ENCODE data around the gene ESYT1.

DNA sequence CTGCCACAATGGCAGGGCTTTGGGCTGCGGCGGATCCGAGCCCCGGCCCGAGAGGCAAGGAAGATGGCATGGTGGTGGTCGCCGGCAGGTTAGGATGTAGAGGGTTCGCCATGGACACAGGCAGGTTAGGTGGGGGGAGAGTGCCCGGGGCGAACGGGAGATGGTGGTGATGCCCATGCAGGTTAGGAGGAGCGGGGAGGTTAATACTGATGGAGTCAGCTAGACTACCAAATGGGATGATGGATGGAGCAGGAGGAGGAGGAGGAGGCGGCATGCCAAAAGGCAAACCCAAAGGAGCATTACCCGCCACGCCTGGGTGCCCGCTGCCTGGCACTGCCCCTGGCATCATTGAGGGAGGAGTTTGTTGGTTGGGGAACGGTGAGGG lies 36.3 kb downstream of the ESYT1 start:
- TF ChIP-seq, protein P1, sequence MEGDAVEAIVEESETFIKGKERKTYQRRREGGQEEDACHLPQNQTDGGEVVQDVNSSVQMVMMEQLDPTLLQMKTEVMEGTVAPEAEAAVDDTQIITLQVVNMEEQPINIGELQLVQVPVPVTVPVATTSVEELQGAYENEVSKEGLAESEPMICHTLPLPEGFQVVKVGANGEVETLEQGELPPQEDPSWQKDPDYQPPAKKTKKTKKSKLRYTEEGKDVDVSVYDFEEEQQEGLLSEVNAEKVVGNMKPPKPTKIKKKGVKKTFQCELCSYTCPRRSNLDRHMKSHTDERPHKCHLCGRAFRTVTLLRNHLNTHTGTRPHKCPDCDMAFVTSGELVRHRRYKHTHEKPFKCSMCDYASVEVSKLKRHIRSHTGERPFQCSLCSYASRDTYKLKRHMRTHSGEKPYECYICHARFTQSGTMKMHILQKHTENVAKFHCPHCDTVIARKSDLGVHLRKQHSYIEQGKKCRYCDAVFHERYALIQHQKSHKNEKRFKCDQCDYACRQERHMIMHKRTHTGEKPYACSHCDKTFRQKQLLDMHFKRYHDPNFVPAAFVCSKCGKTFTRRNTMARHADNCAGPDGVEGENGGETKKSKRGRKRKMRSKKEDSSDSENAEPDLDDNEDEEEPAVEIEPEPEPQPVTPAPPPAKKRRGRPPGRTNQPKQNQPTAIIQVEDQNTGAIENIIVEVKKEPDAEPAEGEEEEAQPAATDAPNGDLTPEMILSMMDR (IDR thresholded peaks at IDR 0.05) = no peak
- TF ChIP-seq POLR2AphosphoS5 (IDR thresholded peaks at IDR 0.05) (peak; percentile 47), POLR2A (IDR thresholded peaks at IDR 0.05) (no peak)
